ENCODE data around the gene KCNMA1.

The KCNMA1 gene

GRCh38 chr10:77631241-77631640, 6.4 kb downstream of the KCNMA1 start:
- no peak for DNase-seq

- DNase-seq, result no peak
Observed at GRCh38 chr10:77630507-77630848, 7.1 kb downstream of the KCNMA1 start.

GRCh38 chr10:77629775-77630506, 7.7 kb downstream of the KCNMA1 start:
- DNase-seq, result no peak

GRCh38 chr10:77628906-77629730, 8.5 kb downstream of the KCNMA1 start:
- DNase-seq, result no peak

- no peak for DNase-seq
Observed at GRCh38 chr10:77626266-77626935, 11.2 kb downstream of the KCNMA1 start.

- no peak for DNase-seq
Observed at GRCh38 chr10:77625379-77625778, 12.2 kb downstream of the KCNMA1 start.

GRCh38 chr10:77622889-77623291, 14.7 kb downstream of the KCNMA1 start:
- no peak for DNase-seq

- no peak for DNase-seq
Observed at GRCh38 chr10:77620731-77621130, 16.9 kb downstream of the KCNMA1 start.

GRCh38 chr10:77619964-77620703, 17.5 kb downstream of the KCNMA1 start:
- no peak for DNase-seq

GRCh38 chr10:77618117-77618516, 19.5 kb downstream of the KCNMA1 start:
- no peak for DNase-seq

GRCh38 chr10:77616766-77617165, 20.8 kb downstream of the KCNMA1 start:
- DNase-seq, result no peak

GRCh38 chr10:77614778-77615625, 22.6 kb downstream of the KCNMA1 start:
- no peak for DNase-seq

- DNase-seq, result no peak
Observed at GRCh38 chr10:77613476-77614130, 24.0 kb downstream of the KCNMA1 start.

GRCh38 chr10:77611670-77612069, 25.9 kb downstream of the KCNMA1 start:
- DNase-seq, result no peak

GRCh38 chr10:77611221-77611620, 26.4 kb downstream of the KCNMA1 start:
- no peak for DNase-seq

- no peak for DNase-seq
Observed at GRCh38 chr10:77609781-77610272, 27.8 kb downstream of the KCNMA1 start.

- DNase-seq, result no peak
Observed at GRCh38 chr10:77608281-77608680, 29.3 kb downstream of the KCNMA1 start.

GRCh38 chr10:77606751-77607150, 30.9 kb downstream of the KCNMA1 start:
- no peak for DNase-seq

- DNase-seq, result no peak
Observed at GRCh38 chr10:77605466-77605865, 32.1 kb downstream of the KCNMA1 start.

- DNase-seq, result no peak
Observed at GRCh38 chr10:77604941-77605351, 32.7 kb downstream of the KCNMA1 start.

GRCh38 chr10:77604063-77604462, 33.5 kb downstream of the KCNMA1 start:
- DNase-seq, result no peak
